Keratinocyte (primary cell): ENCODE results near the gene PTPRR. TPM values are rescaled to one million over a fixed set of nuclear protein-coding genes. Genes with fewer than 3 reads are reported as not detected.

ENCODE experiments used
- DNase-seq: peaks from one replicate; pipeline ENCODE4 v3.0.0-alpha.2; 2011; ENCODE audit warnings: low read depth, missing footprints, low spot score
- FAIRE-seq: peaks from 2 replicates; lab custom pipeline; 2011; peaks lifted over from hg19 to GRCh38; lab: Jason Lieb, UNC
- H2AFZ ChIP-seq: 2 replicates; pipeline ENCODE4 v1.6.0; 2012; ENCODE audit warnings: low read length, control low read depth, inconsistent platforms; ENCODE audit not compliant: control insufficient read depth
- H3K27ac ChIP-seq: 2 replicates; pipeline ENCODE4 v1.5.1; 2011; ENCODE audit warnings: low read length; ENCODE audit not compliant: control insufficient read depth, insufficient read depth
- H3K27me3 ChIP-seq: 3 replicates; pipeline ENCODE4 v1.6.0; 2011; ENCODE audit warnings: low read length; ENCODE audit not compliant: control insufficient read depth, insufficient read depth; ENCODE audit errors: extremely low read depth
- H3K36me3 ChIP-seq, 2 experiments: 2 replicates in 1 of 2; 3 replicates in 1 of 2; pipeline ENCODE4 v1.5.1; 2011; ENCODE audit warnings: low read length in 2 of 2, mild to moderate bottlenecking in 1 of 2; ENCODE audit not compliant: control insufficient read depth in 2 of 2, insufficient read depth in 2 of 2; ENCODE audit errors: extremely low read depth in 1 of 2
- H3K4me1 ChIP-seq: 3 replicates; pipeline ENCODE4 v1.5.1; 2011; ENCODE audit warnings: low read length; ENCODE audit not compliant: control insufficient read depth, insufficient read depth; ENCODE audit errors: extremely low read depth
- H3K4me2 ChIP-seq: 3 replicates; pipeline ENCODE4 v1.6.0; 2011; ENCODE audit warnings: low read depth, low read length; ENCODE audit not compliant: control insufficient read depth, insufficient read depth; ENCODE audit errors: extremely low read depth
- H3K4me3 ChIP-seq, 3 experiments: fragments of 200-600 bp in 1 of 3; sonication (generic) in 1 of 3; 2 replicates in 2 of 3; 3 replicates in 1 of 3; pipeline ENCODE4 v1.5.1; 2011 to 2016; ENCODE audit warnings: low read length in 3 of 3, mild to moderate bottlenecking in 3 of 3, control low read depth in 2 of 3, inconsistent platforms in 1 of 3, low read depth in 1 of 3, mixed read lengths in 1 of 3, mixed run types in 1 of 3, moderate library complexity in 1 of 3; ENCODE audit not compliant: control insufficient read depth in 2 of 3, insufficient read depth in 2 of 3; ENCODE audit errors: extremely low read depth in 1 of 3
- H3K79me2 ChIP-seq: 2 replicates; pipeline ENCODE4 v1.6.0; 2012; ENCODE audit warnings: low read length; ENCODE audit not compliant: control insufficient read depth, insufficient read depth
- H3K9ac ChIP-seq: 3 replicates; pipeline ENCODE4 v1.6.0; 2011; ENCODE audit warnings: low read length; ENCODE audit not compliant: control insufficient read depth, insufficient read depth; ENCODE audit errors: extremely low read depth
- H3K9me1 ChIP-seq: 3 replicates; pipeline ENCODE4 v1.6.0; 2011; ENCODE audit warnings: low read length; ENCODE audit not compliant: control insufficient read depth, insufficient read depth; ENCODE audit errors: extremely low read depth
- H3K9me3 ChIP-seq: 2 replicates; pipeline ENCODE4 v1.5.1; 2012; ENCODE audit warnings: low read depth, low read length; ENCODE audit not compliant: control insufficient read depth
- H4K20me1 ChIP-seq: 3 replicates; pipeline ENCODE4 v1.6.0; 2011; ENCODE audit warnings: low read length; ENCODE audit not compliant: control insufficient read depth, insufficient read depth; ENCODE audit errors: extremely low read depth
- CTCF ChIP-seq, 3 experiments: IDR thresholded peaks in 1 of 3; conservative IDR thresholded peaks in 1 of 3; optimal IDR thresholded peaks in 1 of 3; 2 replicates in 2 of 3; 3 replicates in 1 of 3; pipeline versions ENCODE3 to v1.5.1; 2011; ENCODE audit warnings: low read length in 3 of 3, mild to moderate bottlenecking in 3 of 3, moderate library complexity in 2 of 3, control low read depth in 1 of 3, inconsistent platforms in 1 of 3; ENCODE audit not compliant: insufficient read depth in 2 of 3; ENCODE audit errors: extremely low read depth in 1 of 3
- EZH2 ChIP-seq: IDR thresholded peaks from one replicate; pipeline ENCODE4 v1.6.1; 2012; ENCODE audit warnings: inconsistent platforms, mild to moderate bottlenecking, low read length, moderate library complexity
- dilution Hi-C: fragments of 300-500 bp; cut with MboI; formaldehyde crosslinking; loops from one replicate; pipeline ENCODE4 v1.7.0; 2020; ENCODE audit warnings: low sequenced_read_pairs; ENCODE audit not compliant: extremely low pct_ligation_motif_present
- polyA plus RNA-seq, 5 experiments: library from polyadenylated mRNA; depleted of rRNA in 3 of 5; stranded (reverse) in 3 of 5; stranded (forward) in 1 of 5; unstranded in 1 of 5; fragments of >200 nt; gene quantifications; 1 replicate in 1 of 5; 2 replicates in 3 of 5; 3 replicates in 1 of 5; pipeline versions ENCODE4 v1.2.1 to v1.2.3, GENCODE V29; 2011 to 2012; ENCODE audit warnings: missing spikeins in 2 of 5, low read depth in 1 of 5, low replicate concordance in 1 of 5

Gene PTPRR
- polyA plus RNA-seq, 1 donor (not counting 4 experiments of a cell fraction or from before 2014, with no cell fraction given) = 3.1 TPM

- Histone ChIP-seq H3K36me3 (no peaks in the 10 kb centered on the region), H3K9me3 (no peaks in the 10 kb centered on the region), H3K9me1 (no peaks in the 10 kb centered on the region), H2AFZ (no peak overlapping the region), H3K4me3 (no peak overlapping the region), H3K27ac (no peak overlapping the region), H3K4me2 (no peak overlapping the region), H4K20me1 (no peaks in the 10 kb centered on the region), H3K27me3 (no peaks in the 10 kb centered on the region), H3K4me1 (no peaks in the 10 kb centered on the region), H3K79me2 (no peaks in the 10 kb centered on the region), H3K9ac (no peak overlapping the region)
- TF ChIP-seq EZH2 = no peak
- no peak for TF ChIP-seq CTCF (optimal IDR thresholded peaks at IDR 0.05 in 1 of 3, IDR thresholded peaks at IDR 0.05 in 1 of 3, conservative IDR thresholded peaks at IDR 0.05 in 1 of 3; ENCODE audit: extremely low read depth in 1 of 3, insufficient read depth in 2 of 3, low read length in 3 of 3)
- no peak for DNase-seq
- dilution Hi-C loops = no loop called here
- FAIRE-seq = no peak
Observed at GRCh38 chr12:70892593-70892992, 27.9 kb downstream of the PTPRR start.

GRCh38 chr12:70890895-70891832 is 29.4 kb downstream of the PTPRR start:
- FAIRE-seq (no peak), DNase-seq (no peak)
- Histone ChIP-seq H3K9me3 (no peaks in the 10 kb centered on the region), H3K4me2 (no peak overlapping the region), H4K20me1 (no peaks in the 10 kb centered on the region), H3K9me1 (no peaks in the 10 kb centered on the region), H3K27me3 (no peaks in the 10 kb centered on the region), H3K4me1 (no peaks in the 10 kb centered on the region), H3K27ac (no peak overlapping the region), H3K79me2 (no peaks in the 10 kb centered on the region), H3K9ac (no peak overlapping the region), H3K36me3 (no peaks in the 10 kb centered on the region), H3K4me3 (no peak overlapping the region), H2AFZ (no peak overlapping the region)
- dilution Hi-C loops = no loop called here
- TF ChIP-seq CTCF (optimal IDR thresholded peaks at IDR 0.05 in 1 of 3, IDR thresholded peaks at IDR 0.05 in 1 of 3, conservative IDR thresholded peaks at IDR 0.05 in 1 of 3; ENCODE audit: extremely low read depth in 1 of 3, insufficient read depth in 2 of 3, low read length in 3 of 3) (no peak), EZH2 (no peak)
